Nephron progenitor cell (in vitro differentiated cells): ENCODE measurements around the gene SORL1.
"Not testable (repeated sequence)": the region's sequence is repeated elsewhere in the genome, so short reads cannot be mapped to it uniquely, and the experiment has no call there.

Source experiments
- DNase-seq: peaks from one replicate; pipeline ENCODE4 v3.0.0; 2021
- H3K27ac Mint-ChIP-seq: 2 replicates; pipeline ENCODE4 v1.8.0; 2021; ENCODE audit warnings: mild to moderate bottlenecking, moderate library complexity, mixed read lengths
- H3K27me3 Mint-ChIP-seq: 2 replicates; pipeline ENCODE4 v1.8.0; 2021; ENCODE audit warnings: mild to moderate bottlenecking, low read depth, mixed read lengths; ENCODE audit not compliant: poor library complexity
- H3K36me3 Mint-ChIP-seq: 2 replicates; pipeline ENCODE4 v1.8.0; 2021; ENCODE audit warnings: low read depth, mixed read lengths
- H3K4me1 Mint-ChIP-seq: 2 replicates; pipeline ENCODE4 v1.8.0; 2021; ENCODE audit warnings: mixed read lengths
- H3K4me3 Mint-ChIP-seq: 2 replicates; pipeline ENCODE4 v1.8.0; 2021; ENCODE audit warnings: mild to moderate bottlenecking, moderate library complexity, mixed read lengths
- H3K9me3 Mint-ChIP-seq: 2 replicates; pipeline ENCODE4 v1.8.0; 2021; ENCODE audit warnings: mild to moderate bottlenecking, moderate library complexity, mixed read lengths
- TF ChIP-seq, protein P1 (sequence below): fragments of 200-600 bp; sonication (generic); IDR thresholded peaks from 2 replicates; pipeline ENCODE4 v1.5.0; 2021; ENCODE audit warnings: antibody characterized with exemption

SORL1 gene

DNA sequence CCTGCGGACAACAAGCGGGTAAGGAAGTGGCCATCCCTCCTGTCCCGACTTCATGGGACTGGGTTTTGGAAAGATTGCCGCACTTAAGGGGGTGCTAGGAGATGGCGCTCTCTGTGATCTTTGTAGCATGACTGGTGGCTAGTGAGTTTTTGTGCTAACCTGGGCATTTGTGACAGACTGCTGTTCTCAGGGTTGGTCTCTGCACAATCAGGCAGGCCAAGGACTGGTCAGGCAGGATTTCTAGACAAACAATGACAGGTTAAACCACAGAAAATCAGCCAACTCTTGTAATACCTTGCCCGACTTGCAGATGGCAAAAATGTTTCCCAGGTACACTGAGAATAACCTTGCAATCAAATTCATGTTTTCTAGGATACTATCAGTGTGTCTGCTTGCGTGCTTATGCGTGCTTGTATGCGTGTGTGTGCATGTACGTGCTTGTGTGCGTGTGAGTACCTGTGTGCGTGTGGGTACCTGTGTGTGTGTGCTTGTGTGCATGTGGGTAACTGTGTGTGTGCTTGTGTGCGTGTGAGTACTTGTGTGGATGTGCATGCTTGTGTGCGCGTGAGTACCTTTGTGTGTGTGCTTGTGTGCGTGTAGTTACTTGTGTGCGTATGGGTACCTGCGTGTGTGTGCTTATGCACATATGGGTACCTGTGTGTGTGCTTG is 26.2 kb downstream of the SORL1 start:
- Mint-ChIP-seq H3K27ac (peak overlapping the region; percentile 94), H3K36me3 (peaks cover 31% of the 10 kb centered on the region), H3K27me3 (no peaks in the 10 kb centered on the region), H3K4me1 (peaks cover 75% of the 10 kb centered on the region), H3K4me3 (peak overlapping the region; percentile 62), H3K9me3 (no peaks in the 10 kb centered on the region)
- TF ChIP-seq, protein P1, sequence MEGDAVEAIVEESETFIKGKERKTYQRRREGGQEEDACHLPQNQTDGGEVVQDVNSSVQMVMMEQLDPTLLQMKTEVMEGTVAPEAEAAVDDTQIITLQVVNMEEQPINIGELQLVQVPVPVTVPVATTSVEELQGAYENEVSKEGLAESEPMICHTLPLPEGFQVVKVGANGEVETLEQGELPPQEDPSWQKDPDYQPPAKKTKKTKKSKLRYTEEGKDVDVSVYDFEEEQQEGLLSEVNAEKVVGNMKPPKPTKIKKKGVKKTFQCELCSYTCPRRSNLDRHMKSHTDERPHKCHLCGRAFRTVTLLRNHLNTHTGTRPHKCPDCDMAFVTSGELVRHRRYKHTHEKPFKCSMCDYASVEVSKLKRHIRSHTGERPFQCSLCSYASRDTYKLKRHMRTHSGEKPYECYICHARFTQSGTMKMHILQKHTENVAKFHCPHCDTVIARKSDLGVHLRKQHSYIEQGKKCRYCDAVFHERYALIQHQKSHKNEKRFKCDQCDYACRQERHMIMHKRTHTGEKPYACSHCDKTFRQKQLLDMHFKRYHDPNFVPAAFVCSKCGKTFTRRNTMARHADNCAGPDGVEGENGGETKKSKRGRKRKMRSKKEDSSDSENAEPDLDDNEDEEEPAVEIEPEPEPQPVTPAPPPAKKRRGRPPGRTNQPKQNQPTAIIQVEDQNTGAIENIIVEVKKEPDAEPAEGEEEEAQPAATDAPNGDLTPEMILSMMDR: no peak
- DNase-seq: no peak

DNA sequence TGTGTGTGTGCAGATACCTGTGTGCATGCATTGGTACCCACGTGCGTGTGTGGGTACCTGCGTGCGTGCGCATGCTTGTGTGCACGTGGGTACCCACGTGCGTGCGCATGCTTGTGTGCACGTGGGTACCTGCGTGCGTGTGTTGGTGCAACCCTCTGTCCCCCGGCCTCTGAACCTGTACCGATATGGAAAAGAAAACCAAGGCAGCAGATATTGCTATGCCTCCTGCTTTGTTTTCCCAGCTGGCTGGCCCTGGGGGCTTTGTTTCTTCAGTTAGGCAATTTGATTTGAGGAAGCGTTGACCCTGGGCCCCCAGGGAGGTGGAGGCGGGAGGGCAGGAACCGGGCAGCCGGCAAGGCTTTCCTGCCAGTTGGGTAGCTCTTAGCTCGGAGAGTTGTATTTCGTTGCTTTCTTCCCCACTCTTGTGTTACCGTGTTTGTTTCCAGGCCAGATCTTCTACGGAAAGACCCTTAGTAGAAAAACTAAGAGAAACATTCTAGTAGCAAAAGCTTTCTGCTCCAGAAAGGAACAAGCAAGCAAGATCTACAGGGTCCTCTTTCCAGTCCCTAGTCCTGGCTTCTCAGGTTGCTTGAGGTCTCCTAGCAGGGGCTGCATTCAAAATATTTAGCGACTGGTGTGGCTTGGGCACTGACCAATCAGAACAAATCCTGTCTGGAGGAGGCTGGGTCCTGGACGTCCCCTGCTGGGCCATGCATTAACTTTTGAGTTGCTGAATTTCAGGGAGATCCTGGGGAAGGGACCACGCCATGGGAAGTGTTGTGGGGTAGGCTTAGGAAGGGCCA is 27.0 kb downstream of the SORL1 start:
- no peaks in the 10 kb centered on the region for H3K9me3 Mint-ChIP-seq
- TF ChIP-seq, protein P1: no peak

DNA sequence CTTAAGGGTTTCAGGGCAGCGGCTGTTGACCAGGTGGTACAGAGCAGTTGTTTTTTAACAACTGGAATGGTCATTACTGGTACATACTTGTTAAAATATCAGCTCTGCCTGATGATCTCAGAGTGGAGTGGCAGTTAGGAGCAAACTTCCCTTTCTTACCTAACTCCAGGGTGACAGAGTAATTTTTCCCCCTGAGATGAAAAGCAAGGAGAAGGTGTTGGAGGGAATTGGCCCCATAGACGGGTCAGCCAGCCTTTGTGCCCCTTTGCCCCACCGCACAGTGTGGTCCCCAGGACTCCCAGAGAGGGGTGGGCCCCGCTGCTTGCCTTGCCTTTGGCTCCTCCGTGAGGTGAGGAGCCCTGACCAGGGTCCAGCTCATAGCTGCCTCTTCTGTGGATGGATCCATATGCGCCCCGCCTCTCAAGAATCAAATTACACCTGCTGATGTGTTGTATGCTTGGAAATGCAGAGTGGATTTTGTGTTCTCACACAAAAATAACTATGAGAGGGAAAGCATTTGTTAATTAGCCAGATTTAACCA is 27.7 kb downstream of the SORL1 start:
- H3K4me1 Mint-ChIP-seq: peaks cover 73% of the 10 kb centered on the region
- peak overlapping the region; percentile 62 for H3K4me3 Mint-ChIP-seq
- peaks cover 3% of the 10 kb centered on the region for H3K27me3 Mint-ChIP-seq
- DNase-seq: no peak
- H3K36me3 Mint-ChIP-seq: peaks cover 36% of the 10 kb centered on the region
- no peaks in the 10 kb centered on the region for H3K9me3 Mint-ChIP-seq
- H3K27ac Mint-ChIP-seq: peak overlapping the region; percentile 94
- TF ChIP-seq, protein P1: no peak

More for the DNA sequence above, 27.0 kb downstream of the SORL1 start:
- peak; percentile 36 for DNase-seq
- Mint-ChIP-seq H3K27me3 (peaks cover 3% of the 10 kb centered on the region), H3K4me3 (peak overlapping the region; percentile 62), H3K36me3 (peaks cover 36% of the 10 kb centered on the region), H3K27ac (peak overlapping the region; percentile 94), H3K4me1 (peaks cover 76% of the 10 kb centered on the region)

DNA sequence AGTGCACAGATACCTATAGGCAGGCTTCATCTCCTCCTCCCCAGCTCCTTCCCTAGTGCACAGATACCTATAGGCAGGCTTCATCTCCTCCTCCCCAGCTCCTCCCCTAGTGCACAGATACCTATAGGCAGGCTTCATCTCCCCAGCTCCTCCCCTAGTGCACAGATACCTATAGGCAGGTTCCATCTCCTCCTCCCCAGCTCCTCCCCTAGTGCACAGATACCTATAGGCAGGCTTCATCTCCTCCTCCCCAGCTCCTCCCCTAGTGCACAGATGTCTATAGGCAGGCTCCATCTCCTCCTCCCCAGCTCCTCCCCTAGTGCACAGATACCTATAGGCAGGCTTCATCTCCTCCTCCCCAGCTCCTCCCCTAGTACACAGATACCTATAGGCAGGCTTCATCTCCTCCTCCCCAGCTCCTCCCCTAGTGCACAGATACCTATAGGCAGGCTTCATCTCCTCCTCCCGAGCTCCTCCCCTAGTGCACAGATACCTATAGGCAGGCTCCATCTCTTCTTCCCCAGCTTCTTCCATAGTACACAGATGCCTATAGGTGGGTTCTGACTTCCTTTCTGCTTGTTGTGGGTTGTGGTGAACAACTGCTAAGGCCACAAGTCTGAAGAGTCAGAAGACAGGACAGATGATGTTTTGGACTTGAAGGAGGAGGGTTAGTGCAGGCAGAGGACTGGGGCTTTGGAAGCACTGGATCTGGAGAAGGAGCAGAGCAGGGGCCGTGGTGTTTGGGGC is 29.5 kb downstream of the SORL1 start:
- H3K4me3 Mint-ChIP-seq, H3K9me3 Mint-ChIP-seq, H3K27me3 Mint-ChIP-seq, DNase-seq: not testable (repeated sequence)
- peak overlapping the region; percentile 94 for H3K27ac Mint-ChIP-seq
- peaks cover 32% of the 10 kb centered on the region for H3K36me3 Mint-ChIP-seq
- peaks cover 72% of the 10 kb centered on the region for H3K4me1 Mint-ChIP-seq

DNA sequence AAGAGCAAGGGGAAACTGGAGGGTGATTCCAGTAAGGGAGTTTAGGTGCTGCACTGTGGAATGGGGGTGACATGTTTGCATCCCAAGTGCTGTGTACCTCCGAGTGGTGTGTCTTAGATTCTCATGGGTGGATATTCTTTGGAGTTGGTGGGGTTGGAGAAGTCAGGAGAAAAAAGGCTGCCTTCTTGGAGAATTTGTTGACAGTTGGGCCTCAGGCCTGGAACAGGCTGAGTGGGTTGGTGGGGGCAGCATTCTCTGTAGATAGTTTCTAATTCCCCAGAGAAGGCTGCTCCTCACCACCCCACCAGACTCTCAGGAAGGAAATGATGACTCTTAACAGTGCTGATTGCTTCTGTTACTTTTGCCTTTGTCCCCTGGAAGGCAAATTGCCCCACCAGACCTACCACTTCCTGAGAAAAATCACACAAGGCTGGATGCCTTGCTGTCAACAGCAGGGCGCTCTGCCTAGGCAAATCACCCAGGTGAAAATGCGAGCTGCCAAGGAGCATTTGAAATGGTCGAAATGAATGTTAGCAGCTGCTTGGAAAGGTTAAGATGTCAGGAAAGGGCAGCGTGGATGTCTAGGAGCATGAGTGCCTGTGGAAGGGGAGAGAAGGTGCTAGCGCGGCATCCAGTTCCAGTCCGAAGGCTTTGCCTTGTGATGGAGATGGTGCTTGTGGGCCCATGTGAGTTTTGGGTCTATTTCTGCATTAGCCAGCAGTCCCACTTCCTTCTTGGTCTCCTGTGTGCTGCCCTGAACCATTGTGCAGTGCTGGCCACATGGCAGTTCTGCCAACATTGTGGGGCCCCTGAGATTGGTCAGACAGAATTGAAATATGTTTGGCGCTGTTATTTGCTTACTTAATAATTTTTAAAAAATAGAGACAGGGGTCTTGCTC is 30.4 kb downstream of the SORL1 start:
- H3K36me3 Mint-ChIP-seq: peaks cover 30% of the 10 kb centered on the region
- TF ChIP-seq, protein P1: no peak
- H3K27me3 Mint-ChIP-seq: peaks cover 3% of the 10 kb centered on the region
- no peaks in the 10 kb centered on the region for H3K9me3 Mint-ChIP-seq
- no peak for DNase-seq
- H3K27ac Mint-ChIP-seq: peak overlapping the region; percentile 94
- H3K4me3 Mint-ChIP-seq: no peak overlapping the region
- H3K4me1 Mint-ChIP-seq: peaks cover 72% of the 10 kb centered on the region
